Measurements from ENCODE around the gene KCTD1.

Gene KCTD1

GRCh38 chr18:26421931-26422330 is 126.4 kb downstream of the KCTD1 start:
- no peak for DNase-seq

GRCh38 chr18:26421503-26421902 is 126.8 kb downstream of the KCTD1 start:
- no peak for DNase-seq

- no peak for DNase-seq
These were observed 128.6 kb downstream of the KCTD1 start for GRCh38 chr18:26419746-26420145.

- DNase-seq: no peak
These were observed 130.1 kb downstream of the KCTD1 start for GRCh38 chr18:26418225-26418624.

GRCh38 chr18:26417190-26417589 is 131.2 kb downstream of the KCTD1 start:
- no peak for DNase-seq

- DNase-seq: no peak
These were observed 131.7 kb downstream of the KCTD1 start for GRCh38 chr18:26416652-26417150.

GRCh38 chr18:26415631-26416030 is 132.7 kb downstream of the KCTD1 start:
- no peak for DNase-seq

- DNase-seq: no peak
These were observed 133.4 kb downstream of the KCTD1 start for GRCh38 chr18:26414901-26415440.

- no peak for DNase-seq
These were observed 139.3 kb downstream of the KCTD1 start for GRCh38 chr18:26409091-26409490.

- no peak for DNase-seq
These were observed 140.4 kb downstream of the KCTD1 start for GRCh38 chr18:26407736-26408601.

GRCh38 chr18:26406854-26407517 is 141.4 kb downstream of the KCTD1 start:
- no peak for DNase-seq

- no peak for DNase-seq
These were observed 142.0 kb downstream of the KCTD1 start for GRCh38 chr18:26406324-26406723.

GRCh38 chr18:26405190-26405801 is 143.1 kb downstream of the KCTD1 start:
- no peak for DNase-seq
